ENCODE measurements around the gene CANX.
A peak's percentile ranks its signal among the peaks of the same experiment; 100 is the strongest.
"Not testable (repeated sequence)": the region's sequence is repeated elsewhere in the genome, so short reads cannot be mapped to it uniquely, and the experiment has no call there.

CANX gene

GRCh38 chr5:179698935-179699615, at the start of gene CANX:
CANX (plus strand) TSS chr5:179698967; CDS start chr5:179705682, 6,715 bp downstream.
- peaks cover 14% of the 10 kb centered on the region; the same call in 1 of the 2 replicates for H3K4me1 ChIP-seq (ENCODE audit: control insufficient read depth, insufficient read depth, low read length)
- peak within 1 kb of the TSS; percentile 96 for H3K9ac ChIP-seq (ENCODE audit: low read depth, low read length)
- H3K27me3 ChIP-seq (ENCODE audit: control insufficient read depth, insufficient read depth, low read length) = no peaks in the 10 kb centered on the region
- H3K4me3 ChIP-seq (ENCODE audit: low read depth, low read length) = peak within 1 kb of the TSS; percentile 87
- H3K9me3 ChIP-seq (ENCODE audit: control insufficient read depth, insufficient read depth, low read length) = no peaks in the 10 kb centered on the region
- H3K27ac ChIP-seq (ENCODE audit: low read depth, low read length) = peak within 1 kb of the TSS; percentile 99
- peaks cover 21% of the 10 kb centered on the region for H3K36me3 ChIP-seq (ENCODE audit: control insufficient read depth, insufficient read depth, low read length)

- H3K4me1 ChIP-seq (ENCODE audit: control insufficient read depth, insufficient read depth, low read length); H3K27me3 ChIP-seq (ENCODE audit: control insufficient read depth, insufficient read depth, low read length); H3K9ac ChIP-seq (ENCODE audit: low read depth, low read length); H3K9me3 ChIP-seq (ENCODE audit: control insufficient read depth, insufficient read depth, low read length); H3K27ac ChIP-seq (ENCODE audit: low read depth, low read length); H3K36me3 ChIP-seq (ENCODE audit: control insufficient read depth, insufficient read depth, low read length); H3K4me3 ChIP-seq (ENCODE audit: low read depth, low read length): not testable (repeated sequence)
Measured at GRCh38 chr5:179649166-179649703, 49.5 kb upstream of the CANX start.

GRCh38 chr5:179650245-179650644, 48.5 kb upstream of the CANX start:
- H3K4me3 ChIP-seq (ENCODE audit: low read depth, low read length); H3K27me3 ChIP-seq (ENCODE audit: control insufficient read depth, insufficient read depth, low read length); H3K36me3 ChIP-seq (ENCODE audit: control insufficient read depth, insufficient read depth, low read length); H3K9ac ChIP-seq (ENCODE audit: low read depth, low read length); H3K9me3 ChIP-seq (ENCODE audit: control insufficient read depth, insufficient read depth, low read length); H3K27ac ChIP-seq (ENCODE audit: low read depth, low read length); H3K4me1 ChIP-seq (ENCODE audit: control insufficient read depth, insufficient read depth, low read length): not testable (repeated sequence)

GRCh38 chr5:179653135-179653534, 45.6 kb upstream of the CANX start:
- H3K9ac ChIP-seq (ENCODE audit: low read depth, low read length); H3K4me1 ChIP-seq (ENCODE audit: control insufficient read depth, insufficient read depth, low read length); H3K27me3 ChIP-seq (ENCODE audit: control insufficient read depth, insufficient read depth, low read length); H3K9me3 ChIP-seq (ENCODE audit: control insufficient read depth, insufficient read depth, low read length); H3K36me3 ChIP-seq (ENCODE audit: control insufficient read depth, insufficient read depth, low read length); H3K4me3 ChIP-seq (ENCODE audit: low read depth, low read length); H3K27ac ChIP-seq (ENCODE audit: low read depth, low read length): not testable (repeated sequence)

- H3K9me3 ChIP-seq (ENCODE audit: control insufficient read depth, insufficient read depth, low read length); H3K27ac ChIP-seq (ENCODE audit: low read depth, low read length); H3K36me3 ChIP-seq (ENCODE audit: control insufficient read depth, insufficient read depth, low read length); H3K27me3 ChIP-seq (ENCODE audit: control insufficient read depth, insufficient read depth, low read length); H3K4me3 ChIP-seq (ENCODE audit: low read depth, low read length); H3K9ac ChIP-seq (ENCODE audit: low read depth, low read length); H3K4me1 ChIP-seq (ENCODE audit: control insufficient read depth, insufficient read depth, low read length): not testable (repeated sequence)
Measured at GRCh38 chr5:179657302-179658178, 41.2 kb upstream of the CANX start.

- not testable (repeated sequence) for H3K4me1 ChIP-seq (ENCODE audit: control insufficient read depth, insufficient read depth, low read length); H3K36me3 ChIP-seq (ENCODE audit: control insufficient read depth, insufficient read depth, low read length); H3K27ac ChIP-seq (ENCODE audit: low read depth, low read length); H3K9me3 ChIP-seq (ENCODE audit: control insufficient read depth, insufficient read depth, low read length); H3K27me3 ChIP-seq (ENCODE audit: control insufficient read depth, insufficient read depth, low read length)
- Histone ChIP-seq H3K9ac (ENCODE audit: low read depth, low read length) (peak overlapping the region; percentile 56; the same call in 1 of the 2 replicates), H3K4me3 (ENCODE audit: low read depth, low read length) (peak overlapping the region; percentile 70)
Measured at GRCh38 chr5:179658179-179658856, 40.4 kb upstream of the CANX start.

GRCh38 chr5:179661647-179662046, 37.1 kb upstream of the CANX start:
- H3K27ac ChIP-seq (ENCODE audit: low read depth, low read length); H3K36me3 ChIP-seq (ENCODE audit: control insufficient read depth, insufficient read depth, low read length); H3K9me3 ChIP-seq (ENCODE audit: control insufficient read depth, insufficient read depth, low read length); H3K9ac ChIP-seq (ENCODE audit: low read depth, low read length); H3K4me3 ChIP-seq (ENCODE audit: low read depth, low read length); H3K4me1 ChIP-seq (ENCODE audit: control insufficient read depth, insufficient read depth, low read length); H3K27me3 ChIP-seq (ENCODE audit: control insufficient read depth, insufficient read depth, low read length): not testable (repeated sequence)

- no peak overlapping the region for H3K27ac ChIP-seq (ENCODE audit: low read depth, low read length)
- no peaks in the 10 kb centered on the region for H3K9me3 ChIP-seq (ENCODE audit: control insufficient read depth, insufficient read depth, low read length)
- no peaks in the 10 kb centered on the region for H3K27me3 ChIP-seq (ENCODE audit: control insufficient read depth, insufficient read depth, low read length)
- no peak overlapping the region for H3K4me3 ChIP-seq (ENCODE audit: low read depth, low read length)
- H3K4me1 ChIP-seq (ENCODE audit: control insufficient read depth, insufficient read depth, low read length) = no peaks in the 10 kb centered on the region
- H3K36me3 ChIP-seq (ENCODE audit: control insufficient read depth, insufficient read depth, low read length) = 0 out of 2 replicates have a peak, but pooled peaks cover 4% of the 10 kb centered on the region
- H3K9ac ChIP-seq (ENCODE audit: low read depth, low read length) = no peak overlapping the region
Measured at GRCh38 chr5:179668391-179668790, 30.4 kb upstream of the CANX start.

GRCh38 chr5:179678223-179679013, 20.3 kb upstream of the CANX start:
- peak overlapping the region; percentile 88 for H3K4me3 ChIP-seq (ENCODE audit: low read depth, low read length)
- H3K9me3 ChIP-seq (ENCODE audit: control insufficient read depth, insufficient read depth, low read length) = no peaks in the 10 kb centered on the region
- no peaks in the 10 kb centered on the region for H3K27me3 ChIP-seq (ENCODE audit: control insufficient read depth, insufficient read depth, low read length)
- H3K36me3 ChIP-seq (ENCODE audit: control insufficient read depth, insufficient read depth, low read length) = no peaks in the 10 kb centered on the region
- peak overlapping the region; percentile 87 for H3K9ac ChIP-seq (ENCODE audit: low read depth, low read length)
- H3K4me1 ChIP-seq (ENCODE audit: control insufficient read depth, insufficient read depth, low read length) = no peaks in the 10 kb centered on the region; the same call in 1 of the 2 replicates
- H3K27ac ChIP-seq (ENCODE audit: low read depth, low read length) = peak overlapping the region; percentile 76

- peak overlapping the region; percentile 88 for H3K4me3 ChIP-seq (ENCODE audit: low read depth, low read length)
- no peaks in the 10 kb centered on the region; the same call in 1 of the 2 replicates for H3K4me1 ChIP-seq (ENCODE audit: control insufficient read depth, insufficient read depth, low read length)
- no peaks in the 10 kb centered on the region for H3K27me3 ChIP-seq (ENCODE audit: control insufficient read depth, insufficient read depth, low read length)
- H3K27ac ChIP-seq (ENCODE audit: low read depth, low read length) = peak overlapping the region; percentile 76
- H3K9ac ChIP-seq (ENCODE audit: low read depth, low read length) = peak overlapping the region; percentile 87
- no peaks in the 10 kb centered on the region for H3K36me3 ChIP-seq (ENCODE audit: control insufficient read depth, insufficient read depth, low read length)
- H3K9me3 ChIP-seq (ENCODE audit: control insufficient read depth, insufficient read depth, low read length) = no peaks in the 10 kb centered on the region
Measured at GRCh38 chr5:179679014-179679674, 19.6 kb upstream of the CANX start.
